Fibroblast of gingiva (primary cell): ENCODE measurements around the gene ACTR3.

Experiments used
- DNase-seq: peaks from one replicate; pipeline ENCODE4 v3.0.0-alpha.2; 2011; ENCODE audit warnings: low read depth

Gene ACTR3

GRCh38 chr2:113966171-113966570, 76.3 kb downstream of the ACTR3 start:
- DNase-seq: no peak

- DNase-seq: peak; percentile 15
These were observed 76.9 kb downstream of the ACTR3 start for GRCh38 chr2:113966832-113967231.

GRCh38 chr2:113967272-113967671, 77.4 kb downstream of the ACTR3 start:
- DNase-seq: no peak

- DNase-seq: no peak
These were observed 82.9 kb downstream of the ACTR3 start for GRCh38 chr2:113972766-113973165.

- no peak for DNase-seq
These were observed 83.9 kb downstream of the ACTR3 start for GRCh38 chr2:113973810-113974209.

GRCh38 chr2:113974727-113975126, 84.8 kb downstream of the ACTR3 start:
- no peak for DNase-seq

GRCh38 chr2:113976277-113976928, 86.5 kb downstream of the ACTR3 start:
- no peak for DNase-seq

- DNase-seq: no peak
These were observed 87.3 kb downstream of the ACTR3 start for GRCh38 chr2:113977060-113977659.

- peak; percentile 19 for DNase-seq
These were observed 88.0 kb downstream of the ACTR3 start for GRCh38 chr2:113977660-113978523.

- DNase-seq: no peak
These were observed 88.8 kb downstream of the ACTR3 start for GRCh38 chr2:113978524-113979190.

GRCh38 chr2:113979191-113980128, 89.6 kb downstream of the ACTR3 start:
- no peak for DNase-seq

GRCh38 chr2:113980946-113981345, 91.1 kb downstream of the ACTR3 start:
- peak; percentile 36 for DNase-seq

GRCh38 chr2:113981404-113982134, 91.7 kb downstream of the ACTR3 start:
- DNase-seq: peak; percentile 61

- DNase-seq: no peak
These were observed 95.9 kb downstream of the ACTR3 start for GRCh38 chr2:113985554-113986397.

GRCh38 chr2:113986762-113987290, 96.9 kb downstream of the ACTR3 start:
- DNase-seq: no peak

- no peak for DNase-seq
These were observed 102.2 kb downstream of the ACTR3 start for GRCh38 chr2:113992090-113992489.

GRCh38 chr2:113996671-113997594, 107.0 kb downstream of the ACTR3 start:
- DNase-seq: no peak

GRCh38 chr2:114001152-114001551, 111.3 kb downstream of the ACTR3 start:
- no peak for DNase-seq
